HEK293 (cell line): Measurements from ENCODE around the gene PCMT1.
"Not testable (repeated sequence)": the region's sequence is repeated elsewhere in the genome, so short reads cannot be mapped to it uniquely, and the experiment has no call there.

ENCODE experiments used
- CTCF ChIA-PET: fragments of 350-600 bp; formaldehyde crosslinking; extraction: SDS; loops from one replicate; lab custom pipeline; 2021; ENCODE audit warnings: antibody characterized with exemption; lab: Yijun Ruan, JAX
- POLR2A ChIA-PET: fragments of 300-600 bp; formaldehyde crosslinking; extraction: SDS; loops from one replicate; lab custom pipeline; 2020; ENCODE audit warnings: antibody characterized with exemption, inconsistent platforms; lab: Yijun Ruan, JAX
- H3K27ac ChIP-seq: fragments of 200-500 bp; sonication (Bioruptor generic); 2 replicates; pipeline ENCODE4 v1.5.1; 2014; ENCODE audit warnings: low read depth, low read length, control low read depth, inconsistent platforms; ENCODE audit errors: extremely low read depth
- H3K36me3 ChIP-seq, 2 experiments: fragments of 200-500 bp in 1 of 2; sonication (Bioruptor generic) in 1 of 2; 1 replicate in 1 of 2; 2 replicates in 1 of 2; pipeline ENCODE4 v1.5.1; 2014 to 2017; ENCODE audit warnings: inconsistent platforms in 2 of 2, low read length in 2 of 2; ENCODE audit not compliant: control insufficient read depth in 2 of 2, insufficient read depth in 1 of 2
- H3K4me1 ChIP-seq: fragments of 200-500 bp; sonication (Bioruptor generic); 2 replicates; pipeline ENCODE4 v1.5.1; 2014; ENCODE audit warnings: mild to moderate bottlenecking, low read length, inconsistent platforms; ENCODE audit not compliant: control insufficient read depth, insufficient read depth
- H3K4me3 ChIP-seq: 2 replicates; pipeline ENCODE4 v1.5.1; 2011; ENCODE audit warnings: low read depth, mild to moderate bottlenecking, control low read depth, low read length, moderate library complexity
- H3K9me3 ChIP-seq: fragments of 200-500 bp; sonication (Bioruptor generic); 2 replicates; pipeline ENCODE4 v1.5.1; 2014; ENCODE audit warnings: low read depth, low read length, inconsistent platforms; ENCODE audit not compliant: control insufficient read depth, insufficient read depth
- KLF1 ChIP-seq: fragments of 450-650 bp; formaldehyde crosslinking; IDR thresholded peaks from 2 replicates; pipeline ENCODE4 v1.5.1; 2016; ENCODE audit warnings: missing biosample characterization, missing genetic modification characterization
- PRDM1 ChIP-seq: fragments of 450-650 bp; formaldehyde crosslinking; IDR thresholded peaks from 2 replicates; pipeline ENCODE4; 2016; ENCODE audit warnings: missing biosample characterization, missing genetic modification characterization
- PRDM10 ChIP-seq: fragments of 450-650 bp; formaldehyde crosslinking; IDR thresholded peaks from 2 replicates; pipeline ENCODE4 v1.5.1; 2016; ENCODE audit warnings: missing biosample characterization, missing genetic modification characterization
- ZBTB1 ChIP-seq: fragments of 450-650 bp; formaldehyde crosslinking; IDR thresholded peaks from 2 replicates; pipeline ENCODE4 v1.5.1; 2016; ENCODE audit warnings: missing biosample characterization, missing genetic modification characterization
- ZNF10 ChIP-seq: fragments of 450-650 bp; formaldehyde crosslinking; IDR thresholded peaks from 2 replicates; pipeline ENCODE4 v1.5.1; 2017; ENCODE audit warnings: missing biosample characterization, missing genetic modification characterization
- ZNF121 ChIP-seq: fragments of 450-650 bp; formaldehyde crosslinking; IDR thresholded peaks from 2 replicates; pipeline ENCODE4 v1.5.1; 2016; ENCODE audit warnings: missing biosample characterization, missing genetic modification characterization
- ZNF184 ChIP-seq: fragments of 450-650 bp; IDR thresholded peaks from 2 replicates; pipeline ENCODE4 v1.5.1; 2018; ENCODE audit warnings: missing biosample characterization, mild to moderate bottlenecking, missing genetic modification characterization
- ZNF362 ChIP-seq: fragments of 450-650 bp; formaldehyde crosslinking; IDR thresholded peaks from 2 replicates; pipeline ENCODE4 v1.5.1; 2016; ENCODE audit warnings: missing biosample characterization, missing genetic modification characterization
- ZNF366 ChIP-seq: fragments of 450-650 bp; formaldehyde crosslinking; conservative IDR thresholded peaks from 2 replicates; pipeline ENCODE4 v1.5.1; 2016; ENCODE audit warnings: missing biosample characterization, missing genetic modification characterization
- ZNF416 ChIP-seq: fragments of 450-650 bp; formaldehyde crosslinking; IDR thresholded peaks from 2 replicates; pipeline ENCODE4 v1.5.1; 2016; ENCODE audit warnings: missing biosample characterization, missing genetic modification characterization
- ZNF548 ChIP-seq: fragments of 450-650 bp; formaldehyde crosslinking; IDR thresholded peaks from 2 replicates; pipeline ENCODE4 v1.5.1; 2016; ENCODE audit warnings: missing biosample characterization, missing genetic modification characterization
- ZNF660 ChIP-seq: fragments of 450-650 bp; IDR thresholded peaks from 2 replicates; pipeline ENCODE4 v1.5.1; 2018; ENCODE audit warnings: missing biosample characterization, mild to moderate bottlenecking, missing genetic modification characterization
- ZNF843 ChIP-seq: fragments of 450-650 bp; formaldehyde crosslinking; IDR thresholded peaks from 2 replicates; pipeline ENCODE4 v1.5.1; 2016; ENCODE audit warnings: missing biosample characterization, missing genetic modification characterization
- ZXDB ChIP-seq: fragments of 450-650 bp; formaldehyde crosslinking; IDR thresholded peaks from 2 replicates; pipeline ENCODE4 v1.5.1; 2016; ENCODE audit warnings: missing biosample characterization, missing genetic modification characterization
- TF ChIP-seq, protein P1 (sequence below): fragments of 450-650 bp; formaldehyde crosslinking; IDR thresholded peaks from 2 replicates; pipeline ENCODE4 v1.5.1; 2016; ENCODE audit warnings: missing biosample characterization, missing genetic modification characterization
- TF ChIP-seq, protein P2 (sequence below): fragments of 450-650 bp; formaldehyde crosslinking; IDR thresholded peaks from 2 replicates; pipeline ENCODE4 v1.5.1; 2016; ENCODE audit warnings: missing biosample characterization, missing genetic modification characterization

PCMT1 gene

DNA sequence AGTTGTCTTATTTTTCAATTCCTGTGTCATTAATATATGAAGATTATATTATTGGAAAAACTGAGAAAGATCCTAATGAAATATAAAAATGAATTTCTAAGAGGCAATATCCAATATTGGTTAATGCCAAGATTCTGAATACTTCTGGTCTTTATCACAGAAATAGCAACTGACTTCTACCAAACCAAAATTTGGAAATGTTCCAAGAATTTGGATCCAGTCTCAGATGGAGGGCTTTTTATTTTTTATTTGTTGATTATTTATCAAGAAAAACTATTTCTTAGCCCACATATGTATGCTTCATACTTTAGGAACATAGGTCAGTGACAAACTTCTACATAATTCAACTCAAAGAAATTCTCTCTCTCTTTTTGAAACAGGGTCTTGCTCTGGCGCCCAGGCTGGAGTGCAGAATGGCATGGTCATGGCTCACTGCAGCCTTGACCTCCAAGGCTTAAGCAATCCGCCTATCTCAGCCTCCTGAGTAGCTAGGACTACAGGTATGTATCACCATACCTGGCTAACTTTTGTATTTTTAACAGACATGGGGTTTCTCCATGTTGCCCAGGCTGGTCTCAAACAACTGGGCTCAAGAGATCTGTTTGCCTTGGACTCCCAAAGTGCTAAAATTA lies 16.3 kb upstream of the PCMT1 start:
- peaks cover 88 to 96% of the 10 kb centered on the region in 2 experiments for H3K36me3 ChIP-seq
- POLR2A ChIA-PET = no interaction called here
- CTCF ChIA-PET = interaction anchor here (1.3 kb wide), 1 partner anchor 9 kb away, joined by 5 read pairs; no protein-coding TSS in a partner anchor

DNA sequence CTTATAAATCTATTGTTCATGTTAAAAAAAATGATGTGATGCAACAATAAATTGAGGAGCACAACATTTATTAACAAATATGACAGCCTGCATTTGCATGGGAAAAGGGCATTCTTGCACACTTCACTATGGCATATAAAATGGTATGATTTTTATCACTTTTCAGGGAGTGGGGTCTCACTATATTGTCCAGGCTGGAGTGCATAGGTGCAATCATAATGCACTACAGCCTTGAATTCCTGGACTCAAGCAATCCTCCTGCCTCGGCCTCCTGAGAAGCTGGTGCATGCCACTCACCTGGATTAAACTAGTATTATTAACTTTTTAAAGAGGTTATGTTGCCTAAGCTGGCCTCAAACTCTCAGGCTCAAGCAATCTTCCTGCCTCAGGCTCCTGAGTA lies 14.6 kb upstream of the PCMT1 start:
- H3K36me3 ChIP-seq = peaks cover 95 to 96% of the 10 kb centered on the region in 2 experiments
- no peaks in the 10 kb centered on the region for H3K9me3 ChIP-seq
- no peak overlapping the region for H3K27ac ChIP-seq
- ChIA-PET CTCF (interaction anchor here (0.6 to 0.7 kb wide), 2 partner anchors 164 to 282 kb away, joined by 3 to 4 read pairs; no protein-coding TSS in a partner anchor), POLR2A (interaction anchor here (1.6 to 2.1 kb wide), 2 partner anchors 12 to 17 kb away, joined by 5 to 6 read pairs; partner anchors contain the start of genes LATS1 and NUP43)
- TF ChIP-seq ZNF184 (tag by site-specific recombination) (no peak), ZNF121 (tag by site-specific recombination) (peak; percentile 89)
- no peaks in the 10 kb centered on the region for H3K4me1 ChIP-seq
- no peak overlapping the region for H3K4me3 ChIP-seq

More for the DNA sequence above, 16.3 kb upstream of the PCMT1 start:
- H3K4me3 ChIP-seq = no peak overlapping the region
- H3K9me3 ChIP-seq = no peaks in the 10 kb centered on the region
- no peak overlapping the region for H3K27ac ChIP-seq
- TF ChIP-seq KLF1 (tag by site-specific recombination) (no peak), ZNF416 (tag by site-specific recombination) (no peak), ZBTB1 (tag by site-specific recombination) (no peak), ZNF548 (no peak), PRDM1 (tag by site-specific recombination) (no peak)
- no peaks in the 10 kb centered on the region for H3K4me1 ChIP-seq

DNA sequence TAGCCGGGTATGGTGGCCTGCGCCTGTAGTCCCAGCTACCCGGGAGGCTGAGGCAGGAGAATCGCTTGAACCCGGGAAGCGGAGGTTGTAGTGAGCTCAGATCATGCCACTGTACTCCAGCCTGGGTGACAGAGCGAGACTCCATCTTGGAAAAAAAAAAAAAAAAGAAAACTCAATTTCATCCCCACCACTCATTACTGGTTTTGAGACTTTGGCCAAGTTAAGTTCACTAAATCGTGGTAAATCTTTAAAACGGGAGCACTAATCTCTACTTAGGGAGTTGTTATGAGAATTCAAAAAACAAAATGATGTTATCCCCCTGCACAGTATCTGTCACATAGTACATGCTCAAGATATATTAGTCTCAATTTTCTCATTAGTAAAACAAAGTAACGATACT lies 4.3 kb upstream of the PCMT1 start:
- peaks cover 39 to 41% of the 10 kb centered on the region in 2 experiments for H3K36me3 ChIP-seq
- TF ChIP-seq PRDM10 (tag by site-specific recombination) = peak; percentile 95
- TF ChIP-seq ZNF362 (tag by site-specific recombination) = peak; percentile 32; the same call in 1 of the 2 replicates
- H3K4me3 ChIP-seq = peak overlapping the region; percentile 78
- not testable (repeated sequence) for H3K9me3 ChIP-seq, H3K27ac ChIP-seq, H3K4me1 ChIP-seq
- ChIA-PET CTCF (interaction anchor here (0.6 to 2.0 kb wide), 6 partner anchors 9 to 249 kb away, joined by 3 to 12 read pairs (median 4); partner anchors contain the start of gene PPIL4), POLR2A (interaction anchor here (0.7 kb wide), 1 partner anchor 610 kb away, joined by 4 read pairs; no protein-coding TSS in a partner anchor)

DNA sequence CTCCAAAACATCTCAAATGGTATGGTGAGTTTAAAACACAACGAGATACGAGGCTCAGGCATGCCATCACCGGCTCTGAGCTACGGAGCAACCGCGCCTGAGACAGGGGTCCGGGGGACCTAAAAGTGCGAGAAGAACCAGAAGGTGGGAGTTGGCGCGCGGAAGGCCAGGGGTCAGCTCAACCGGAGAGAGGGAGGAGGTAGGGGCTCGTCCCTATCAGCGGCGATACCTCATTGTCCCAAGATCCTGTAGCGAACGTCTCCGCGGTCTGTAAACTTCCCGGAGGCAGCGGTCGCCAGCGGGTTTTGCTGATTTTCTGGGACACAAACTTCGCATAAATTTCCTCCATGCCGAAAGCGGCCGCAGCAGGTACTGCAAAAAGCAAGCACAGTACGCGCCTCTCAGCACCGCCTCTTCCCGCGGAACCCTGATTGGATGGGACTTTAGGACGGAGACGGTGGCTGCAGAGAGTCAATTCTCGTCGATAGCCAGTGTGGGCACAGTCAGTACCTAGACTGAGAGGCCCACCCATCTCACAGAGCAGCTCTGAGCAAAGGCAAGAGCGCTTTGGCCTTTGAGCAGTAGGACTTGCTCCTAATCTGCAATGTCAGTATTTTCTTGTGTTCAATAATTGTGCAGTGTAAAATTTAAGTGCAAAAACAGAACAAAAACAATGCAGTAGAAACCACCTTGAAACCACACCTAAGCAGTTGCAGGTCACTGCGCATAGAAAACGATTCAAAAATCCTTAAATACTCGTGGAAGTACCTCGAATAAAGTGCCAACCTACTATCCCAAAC lies 3.2 kb upstream of the PCMT1 start, which contains the start of gene NUP43:
NUP43 (minus strand) TSS at position 383 of the 800 bp plus-strand sequence; CDS start at position 349, 34 bp downstream.
- Histone ChIP-seq H3K4me3 (peak within 1 kb of the TSS; percentile 78), H3K27ac (peak within 1 kb of the TSS; percentile 86), H3K36me3 (peaks cover 28 to 30% of the 10 kb centered on the region in 2 experiments), H3K9me3 (no peaks in the 10 kb centered on the region), H3K4me1 (no peaks in the 10 kb centered on the region)
- ChIA-PET POLR2A (interaction anchor here (0.6 to 5.7 kb wide), 4 partner anchors 11 to 101 kb away, joined by 4 to 35 read pairs (median 5); partner anchors contain the start of gene LATS1), CTCF (interaction anchor here (0.6 to 2.0 kb wide), 10 partner anchors 10 to 284 kb away, joined by 3 to 12 read pairs (median 4); partner anchors contain the start of genes LATS1 and PPIL4)
- TF ChIP-seq ZNF660 (tag by site-specific recombination) (peak; percentile 89; the same call in 1 of the 2 replicates), ZNF366 (peak; percentile 61), ZXDB (tag by site-specific recombination) (peak; percentile 61; the same call in 1 of the 2 replicates), ZNF843 (tag by site-specific recombination) (no peak), ZNF10 (tag by site-specific recombination) (peak; percentile 98)
- TF ChIP-seq, protein P1, sequence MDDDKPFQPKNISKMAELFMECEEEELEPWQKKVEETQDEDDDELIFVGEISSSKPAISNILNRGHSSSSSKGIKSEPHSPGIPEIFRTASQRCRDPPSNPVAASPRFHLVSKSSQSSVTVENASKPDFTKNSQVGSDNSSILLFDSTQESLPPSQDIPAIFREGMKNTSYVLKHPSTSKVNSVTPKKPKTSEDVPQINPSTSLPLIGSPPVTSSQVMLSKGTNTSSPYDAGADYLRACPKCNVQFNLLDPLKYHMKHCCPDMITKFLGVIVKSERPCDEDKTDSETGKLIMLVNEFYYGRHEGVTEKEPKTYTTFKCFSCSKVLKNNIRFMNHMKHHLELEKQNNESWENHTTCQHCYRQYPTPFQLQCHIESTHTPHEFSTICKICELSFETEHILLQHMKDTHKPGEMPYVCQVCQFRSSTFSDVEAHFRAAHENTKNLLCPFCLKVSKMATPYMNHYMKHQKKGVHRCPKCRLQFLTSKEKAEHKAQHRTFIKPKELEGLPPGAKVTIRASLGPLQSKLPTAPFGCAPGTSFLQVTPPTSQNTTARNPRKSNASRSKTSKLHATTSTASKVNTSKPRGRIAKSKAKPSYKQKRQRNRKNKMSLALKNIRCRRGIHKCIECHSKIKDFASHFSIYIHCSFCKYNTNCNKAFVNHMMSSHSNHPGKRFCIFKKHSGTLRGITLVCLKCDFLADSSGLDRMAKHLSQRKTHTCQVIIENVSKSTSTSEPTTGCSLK (tag by site-specific recombination) = no peak
- TF ChIP-seq, protein P2, sequence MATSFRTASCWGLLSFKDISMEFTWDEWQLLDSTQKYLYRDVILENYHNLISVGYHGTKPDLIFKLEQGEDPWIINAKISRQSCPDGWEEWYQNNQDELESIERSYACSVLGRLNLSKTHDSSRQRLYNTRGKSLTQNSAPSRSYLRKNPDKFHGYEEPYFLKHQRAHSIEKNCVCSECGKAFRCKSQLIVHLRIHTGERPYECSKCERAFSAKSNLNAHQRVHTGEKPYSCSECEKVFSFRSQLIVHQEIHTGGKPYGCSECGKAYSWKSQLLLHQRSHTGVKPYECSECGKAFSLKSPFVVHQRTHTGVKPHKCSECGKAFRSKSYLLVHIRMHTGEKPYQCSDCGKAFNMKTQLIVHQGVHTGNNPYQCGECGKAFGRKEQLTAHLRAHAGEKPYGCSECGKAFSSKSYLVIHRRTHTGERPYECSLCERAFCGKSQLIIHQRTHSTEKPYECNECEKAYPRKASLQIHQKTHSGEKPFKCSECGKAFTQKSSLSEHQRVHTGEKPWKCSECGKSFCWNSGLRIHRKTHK (tag by site-specific recombination) = no peak
